Fibroblast of lung (primary cell): ENCODE data around the gene NUP85.

Experiments used
- CTCF ChIP-seq, 2 donors: IDR thresholded peaks in 1 of 2; conservative IDR thresholded peaks in 1 of 2; 1 replicate in 1 of 2; 2 replicates in 1 of 2; pipeline ENCODE4 v1.5.1; 2011 to 2012; ENCODE audit warnings: low read length in 2 of 2, control low read depth in 1 of 2, inconsistent platforms in 1 of 2, low read depth in 1 of 2, mild to moderate bottlenecking in 1 of 2
- EZH2 ChIP-seq: IDR thresholded peaks from 2 replicates; pipeline ENCODE4 v1.5.1; 2012; ENCODE audit warnings: low read length, control low read depth, mild to moderate bottlenecking; ENCODE audit errors: missing control alignments

GRCh38 chr17:75194879-75195278 lies 10.6 kb upstream of the NUP85 start:
- no peak for TF ChIP-seq CTCF (conservative IDR thresholded peaks at IDR 0.05 in 1 of 2, IDR thresholded peaks at IDR 0.05 in 1 of 2; ENCODE audit: low read depth in 1 of 2, low read length in 2 of 2)
- no peak for TF ChIP-seq EZH2
